ENCODE measurements around the gene HPDL.
A peak's percentile ranks its signal among the peaks of the same experiment; 100 is the strongest.

Gene HPDL

DNA sequence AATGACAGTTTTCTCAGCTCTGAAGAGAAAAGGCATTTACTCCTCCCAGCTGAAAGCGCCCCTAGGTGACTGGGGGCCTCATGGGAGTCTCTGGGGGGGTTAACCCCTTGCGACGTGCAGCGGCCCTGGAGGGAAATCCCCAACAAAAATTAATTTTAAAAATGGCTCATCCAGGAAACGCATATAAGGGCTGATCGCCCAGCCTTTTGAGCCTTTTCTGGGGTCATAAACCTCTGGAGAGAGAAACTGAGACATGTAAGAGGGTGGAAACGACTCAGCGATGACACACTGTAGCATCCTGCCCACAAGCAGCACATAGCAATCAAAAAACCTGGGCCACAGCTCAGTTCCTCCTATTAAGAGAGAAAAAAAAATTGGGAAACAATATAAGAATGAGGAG lies 20.4 kb upstream of the HPDL start:
- TF ChIP-seq, protein P1, sequence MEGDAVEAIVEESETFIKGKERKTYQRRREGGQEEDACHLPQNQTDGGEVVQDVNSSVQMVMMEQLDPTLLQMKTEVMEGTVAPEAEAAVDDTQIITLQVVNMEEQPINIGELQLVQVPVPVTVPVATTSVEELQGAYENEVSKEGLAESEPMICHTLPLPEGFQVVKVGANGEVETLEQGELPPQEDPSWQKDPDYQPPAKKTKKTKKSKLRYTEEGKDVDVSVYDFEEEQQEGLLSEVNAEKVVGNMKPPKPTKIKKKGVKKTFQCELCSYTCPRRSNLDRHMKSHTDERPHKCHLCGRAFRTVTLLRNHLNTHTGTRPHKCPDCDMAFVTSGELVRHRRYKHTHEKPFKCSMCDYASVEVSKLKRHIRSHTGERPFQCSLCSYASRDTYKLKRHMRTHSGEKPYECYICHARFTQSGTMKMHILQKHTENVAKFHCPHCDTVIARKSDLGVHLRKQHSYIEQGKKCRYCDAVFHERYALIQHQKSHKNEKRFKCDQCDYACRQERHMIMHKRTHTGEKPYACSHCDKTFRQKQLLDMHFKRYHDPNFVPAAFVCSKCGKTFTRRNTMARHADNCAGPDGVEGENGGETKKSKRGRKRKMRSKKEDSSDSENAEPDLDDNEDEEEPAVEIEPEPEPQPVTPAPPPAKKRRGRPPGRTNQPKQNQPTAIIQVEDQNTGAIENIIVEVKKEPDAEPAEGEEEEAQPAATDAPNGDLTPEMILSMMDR (IDR thresholded peaks at IDR 0.05; ENCODE audit: extremely low read depth, missing control alignments), result no peak
- peak; percentile 62 for DNase-seq (ENCODE audit: low spot score)

DNA sequence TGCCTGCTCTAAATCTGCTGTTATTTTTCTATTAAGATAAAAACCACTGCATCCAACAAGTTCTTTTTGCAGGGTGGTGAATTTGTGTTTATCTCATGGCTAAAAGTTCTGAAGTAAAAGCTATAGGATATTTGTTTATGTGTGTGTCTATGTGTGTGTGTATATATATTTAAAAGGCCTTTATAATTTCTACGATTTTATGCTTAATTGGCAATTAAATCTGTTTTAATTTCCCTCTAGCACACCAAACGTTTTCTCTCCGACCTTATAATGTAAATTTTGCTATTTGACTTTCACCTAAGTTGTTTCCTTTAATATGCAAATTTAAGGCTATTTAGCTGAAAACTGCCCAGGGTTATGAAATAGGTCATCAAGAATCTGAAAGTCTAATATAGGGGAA lies 19.8 kb upstream of the HPDL start:
- DNase-seq (ENCODE audit: low spot score), result no peak

DNA sequence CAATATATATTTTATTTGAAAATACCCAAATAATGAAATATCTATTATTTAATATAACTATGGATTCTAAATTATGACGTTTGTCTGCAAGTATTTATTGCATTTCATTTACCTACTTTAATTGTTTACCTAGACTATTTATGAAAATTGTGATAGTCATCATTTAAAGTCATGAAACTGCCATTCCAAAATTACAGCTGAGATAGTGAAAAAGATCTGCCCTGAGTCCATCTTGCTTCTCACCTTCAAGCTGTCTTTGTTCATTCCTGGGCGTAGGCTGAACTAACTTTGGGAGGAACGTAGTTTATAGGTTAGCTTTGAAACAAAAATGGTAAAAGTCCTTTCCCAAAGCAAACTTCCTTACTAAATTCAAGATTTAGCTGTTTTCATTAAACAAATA lies 12.4 kb upstream of the HPDL start:
- DNase-seq (ENCODE audit: low spot score), result no peak
- TF ChIP-seq, protein P1 (IDR thresholded peaks at IDR 0.05; ENCODE audit: extremely low read depth, missing control alignments), result no peak

More for the DNA sequence above, 19.8 kb upstream of the HPDL start:
- TF ChIP-seq, protein P1 (IDR thresholded peaks at IDR 0.05; ENCODE audit: extremely low read depth, missing control alignments), result no peak

DNA sequence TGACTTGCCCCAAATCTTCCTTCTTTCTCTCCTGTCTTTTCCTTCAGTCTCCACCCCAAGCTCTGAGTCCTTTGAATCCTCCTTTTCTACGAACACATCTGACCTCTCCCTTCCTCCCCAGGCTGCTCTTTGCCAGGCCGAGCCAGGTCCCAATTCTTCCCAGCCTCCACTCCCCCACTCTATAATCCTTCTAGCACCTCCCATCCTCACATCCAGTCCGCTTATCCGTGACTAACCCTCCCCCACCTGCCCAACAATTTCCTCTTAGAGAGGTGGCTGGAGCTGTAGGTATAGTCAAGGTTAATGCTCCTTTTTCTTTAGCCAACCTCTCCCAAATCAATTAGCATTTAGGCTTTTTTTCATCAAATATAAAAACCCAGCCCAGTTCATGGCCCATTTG lies 9.5 kb upstream of the HPDL start:
- TF ChIP-seq, protein P1 (IDR thresholded peaks at IDR 0.05; ENCODE audit: extremely low read depth, missing control alignments), result no peak
- no peak for DNase-seq (ENCODE audit: low spot score)

DNA sequence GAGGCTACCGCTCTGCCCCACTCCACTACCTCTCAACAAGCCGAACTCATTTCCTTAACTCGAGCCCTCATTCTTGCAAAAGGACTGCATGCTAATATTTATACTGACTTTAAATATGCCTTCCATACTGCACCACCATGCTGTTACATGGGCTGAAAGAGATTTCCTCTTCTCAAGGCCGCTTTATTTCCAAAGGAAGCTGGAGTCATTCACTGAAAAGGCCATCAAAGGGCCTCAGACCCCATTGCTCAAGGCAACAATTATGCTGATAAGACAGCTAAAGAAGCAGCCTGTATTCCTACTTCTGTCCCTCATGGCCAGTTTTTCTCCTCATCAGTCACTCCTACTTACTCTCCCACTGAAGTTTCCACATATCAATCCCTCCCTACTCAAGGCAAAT lies 6.9 kb upstream of the HPDL start:
- TF ChIP-seq, protein P1 (IDR thresholded peaks at IDR 0.05; ENCODE audit: extremely low read depth, missing control alignments), result no peak
- no peak for DNase-seq (ENCODE audit: low spot score)

DNA sequence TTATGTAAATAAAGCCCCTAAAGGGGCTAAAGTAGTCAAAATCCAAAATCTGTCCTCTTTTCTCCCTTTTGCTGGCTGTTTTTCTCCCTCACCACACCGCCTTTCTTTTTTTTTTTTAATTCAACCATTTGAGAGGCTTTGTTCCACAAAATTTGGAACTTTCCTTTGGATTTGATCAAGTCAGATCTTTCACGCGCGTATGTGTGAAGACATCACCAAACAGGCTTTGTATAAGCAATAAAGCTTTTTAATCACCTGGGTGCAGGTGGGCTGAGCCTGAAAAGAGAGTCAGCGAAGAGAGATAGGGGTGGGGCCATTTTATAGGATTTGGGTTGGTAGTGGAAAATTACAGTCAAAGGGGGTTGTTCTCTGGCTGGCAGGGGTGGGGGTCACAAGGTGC lies 5.3 kb upstream of the HPDL start:
- TF ChIP-seq, protein P1 (IDR thresholded peaks at IDR 0.05; ENCODE audit: extremely low read depth, missing control alignments), result no peak
- no peak for DNase-seq (ENCODE audit: low spot score)

DNA sequence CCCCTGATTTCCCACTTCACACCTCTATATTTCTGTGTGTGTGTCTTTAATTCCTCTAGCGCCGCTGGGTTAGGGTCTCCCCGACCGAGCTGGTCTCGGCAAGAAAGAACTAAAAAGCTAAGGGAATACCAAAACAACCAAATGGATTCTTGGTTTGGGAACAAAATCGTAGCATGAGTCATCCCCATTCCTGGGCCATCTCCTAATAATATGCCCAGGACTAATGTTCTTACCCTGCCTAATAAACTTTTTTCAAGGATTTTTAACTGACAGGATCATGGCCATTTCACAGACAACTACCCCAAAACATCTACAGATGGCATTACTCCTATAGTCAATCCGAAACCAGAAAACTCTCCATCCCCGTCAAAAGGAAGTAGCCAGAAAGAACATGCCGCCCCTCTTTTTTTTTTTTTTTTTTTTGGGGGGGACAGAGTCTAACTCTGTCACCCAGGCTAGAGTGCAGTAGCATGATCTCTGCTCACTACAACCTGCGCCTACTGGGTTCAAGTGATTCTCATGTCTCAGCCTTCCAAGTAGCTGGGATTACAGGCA lies 4.1 kb upstream of the HPDL start:
- DNase-seq (ENCODE audit: low spot score), result peak; percentile 15
- TF ChIP-seq, protein P1 (IDR thresholded peaks at IDR 0.05; ENCODE audit: extremely low read depth, missing control alignments), result no peak

Data from GM20000 (cell line).